SK-N-SH treated with all-trans-retinoic acid at 6 μM for 48 hours (cell line): ENCODE results near the gene PPP1R16B.
"Not testable (repeated sequence)": the region's sequence is repeated elsewhere in the genome, so short reads cannot be mapped to it uniquely, and the experiment has no call there.

Source experiments
- ATAC-seq: fragments of 200-7000 bp; cut with Tn5 transposase; 3 replicates; pipeline ENCODE4 v1.9.1; 2020; ENCODE audit warnings: mild to moderate bottlenecking, moderate library complexity
- ARNTL ChIP-seq: fragments of 450-650 bp; formaldehyde crosslinking; IDR thresholded peaks from 2 replicates; pipeline ENCODE4 v1.5.0; 2020; ENCODE audit warnings: low read depth, mild to moderate bottlenecking, moderate library complexity, borderline replicate concordance
- BACH2 ChIP-seq: fragments of 250-450 bp; sonication (Bioruptor Pico); IDR thresholded peaks from 2 replicates; pipeline ENCODE4 v1.9.0; 2021; ENCODE audit warnings: mild to moderate bottlenecking, borderline replicate concordance
- CREB5 ChIP-seq: fragments of 250-450 bp; sonication (Bioruptor Pico); IDR thresholded peaks from 2 replicates; pipeline ENCODE4 v1.5.1; 2020; ENCODE audit warnings: low read depth, mild to moderate bottlenecking, moderate library complexity
- CSDC2 ChIP-seq: fragments of 250-450 bp; sonication (Bioruptor Pico); IDR thresholded peaks from 2 replicates; pipeline ENCODE4 v1.5.0; 2020; ENCODE audit warnings: mild to moderate bottlenecking, moderate library complexity
- ESRRG ChIP-seq: fragments of 250-450 bp; sonication (Bioruptor Pico); IDR thresholded peaks from 2 replicates; pipeline ENCODE4 v1.6.1; 2021; ENCODE audit warnings: mild to moderate bottlenecking
- OSR1 ChIP-seq: fragments of 250-450 bp; sonication (Bioruptor Pico); IDR thresholded peaks from 2 replicates; pipeline ENCODE4 v1.8.0; 2022; ENCODE audit warnings: moderate library complexity, mild to moderate bottlenecking, inconsistent platforms
- POU6F1 ChIP-seq: fragments of 250-450 bp; sonication (Bioruptor Pico); IDR thresholded peaks from 2 replicates; pipeline ENCODE4 v1.8.0; 2021; ENCODE audit warnings: low read depth, mild to moderate bottlenecking, moderate library complexity, borderline replicate concordance
- PPARA ChIP-seq: fragments of 250-450 bp; sonication (Bioruptor Pico); IDR thresholded peaks from 2 replicates; pipeline ENCODE4 v1.5.0; 2020; ENCODE audit warnings: mild to moderate bottlenecking, borderline replicate concordance
- RARB ChIP-seq: fragments of 250-450 bp; sonication (Bioruptor Pico); IDR thresholded peaks from 2 replicates; pipeline ENCODE4 v1.8.0; 2021; ENCODE audit warnings: mild to moderate bottlenecking, moderate library complexity
- SNAI2 ChIP-seq: fragments of 250-450 bp; sonication (Bioruptor Pico); IDR thresholded peaks from 2 replicates; pipeline ENCODE4 v1.5.0; 2020; ENCODE audit warnings: mild to moderate bottlenecking, moderate library complexity
- TCF4 ChIP-seq: fragments of 250-450 bp; sonication (Bioruptor Pico); IDR thresholded peaks from 2 replicates; pipeline ENCODE4 v1.8.0; 2021; ENCODE audit warnings: mild to moderate bottlenecking, moderate library complexity, borderline replicate concordance
- TSHZ2 ChIP-seq: fragments of 250-450 bp; sonication (Bioruptor Pico); IDR thresholded peaks from 2 replicates; pipeline ENCODE4 v1.5.0; 2020; ENCODE audit warnings: mild to moderate bottlenecking, moderate library complexity
- ZC3H10 ChIP-seq: fragments of 250-450 bp; sonication (Bioruptor Pico); IDR thresholded peaks from 2 replicates; pipeline ENCODE4 v1.5.1; 2021; ENCODE audit warnings: mild to moderate bottlenecking, moderate library complexity
- ZFP3 ChIP-seq: fragments of 250-450 bp; sonication (Bioruptor Pico); IDR thresholded peaks from 2 replicates; pipeline ENCODE4 v1.5.0; 2020; ENCODE audit warnings: mild to moderate bottlenecking, moderate library complexity
- ZFP30 ChIP-seq: fragments of 450-650 bp; formaldehyde crosslinking; IDR thresholded peaks from 2 replicates; pipeline ENCODE4 v1.5.0; 2022; ENCODE audit warnings: mild to moderate bottlenecking, moderate library complexity
- ZNF565 ChIP-seq: fragments of 450-650 bp; formaldehyde crosslinking; conservative IDR thresholded peaks from 2 replicates; pipeline ENCODE4 v1.5.0; 2020; ENCODE audit warnings: low read depth, mild to moderate bottlenecking, moderate library complexity
- ZNF70 ChIP-seq: fragments of 450-650 bp; formaldehyde crosslinking; IDR thresholded peaks from 2 replicates; pipeline ENCODE4 v1.5.0; 2020; ENCODE audit warnings: mild to moderate bottlenecking, moderate library complexity
- ZNF8 ChIP-seq: fragments of 450-650 bp; formaldehyde crosslinking; IDR thresholded peaks from 2 replicates; pipeline ENCODE4 v1.5.0; 2020; ENCODE audit warnings: mild to moderate bottlenecking, moderate library complexity
- TF ChIP-seq, protein P1 (sequence below): fragments of 250-450 bp; sonication (Bioruptor Pico); IDR thresholded peaks from 2 replicates; pipeline ENCODE4 v1.5.1; 2021; ENCODE audit warnings: mild to moderate bottlenecking, moderate library complexity
- TF ChIP-seq, protein P2 (sequence below): fragments of 250-450 bp; sonication (Bioruptor Pico); IDR thresholded peaks from 2 replicates; pipeline ENCODE4 v1.8.0; 2020; ENCODE audit warnings: mild to moderate bottlenecking, moderate library complexity, borderline replicate concordance

Gene PPP1R16B

DNA sequence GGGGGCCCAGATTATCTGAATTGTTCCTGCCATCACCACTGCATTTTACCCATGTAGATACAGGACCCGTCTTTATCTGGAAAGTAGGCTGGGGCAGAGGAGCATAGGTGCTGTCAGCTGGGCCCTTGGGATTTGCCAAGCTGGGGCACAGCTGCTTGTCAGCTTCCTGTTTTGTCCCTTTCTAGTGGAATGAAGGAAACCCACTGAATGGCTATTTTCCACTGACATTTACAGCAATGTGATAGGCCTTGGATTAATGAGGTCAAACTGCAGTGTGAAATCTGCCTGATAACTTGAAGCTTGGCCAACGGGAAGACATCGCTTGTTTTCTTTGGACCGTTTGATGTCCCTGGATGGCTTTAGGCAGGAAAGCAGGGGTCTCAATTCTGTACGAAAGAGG lies 6.7 kb downstream of the PPP1R16B start (continued):
- TF ChIP-seq CREB5 (no peak), ZFP3 (no peak), ZNF70 (CRISPR knock-in tag) (no peak), OSR1 (no peak)

DNA sequence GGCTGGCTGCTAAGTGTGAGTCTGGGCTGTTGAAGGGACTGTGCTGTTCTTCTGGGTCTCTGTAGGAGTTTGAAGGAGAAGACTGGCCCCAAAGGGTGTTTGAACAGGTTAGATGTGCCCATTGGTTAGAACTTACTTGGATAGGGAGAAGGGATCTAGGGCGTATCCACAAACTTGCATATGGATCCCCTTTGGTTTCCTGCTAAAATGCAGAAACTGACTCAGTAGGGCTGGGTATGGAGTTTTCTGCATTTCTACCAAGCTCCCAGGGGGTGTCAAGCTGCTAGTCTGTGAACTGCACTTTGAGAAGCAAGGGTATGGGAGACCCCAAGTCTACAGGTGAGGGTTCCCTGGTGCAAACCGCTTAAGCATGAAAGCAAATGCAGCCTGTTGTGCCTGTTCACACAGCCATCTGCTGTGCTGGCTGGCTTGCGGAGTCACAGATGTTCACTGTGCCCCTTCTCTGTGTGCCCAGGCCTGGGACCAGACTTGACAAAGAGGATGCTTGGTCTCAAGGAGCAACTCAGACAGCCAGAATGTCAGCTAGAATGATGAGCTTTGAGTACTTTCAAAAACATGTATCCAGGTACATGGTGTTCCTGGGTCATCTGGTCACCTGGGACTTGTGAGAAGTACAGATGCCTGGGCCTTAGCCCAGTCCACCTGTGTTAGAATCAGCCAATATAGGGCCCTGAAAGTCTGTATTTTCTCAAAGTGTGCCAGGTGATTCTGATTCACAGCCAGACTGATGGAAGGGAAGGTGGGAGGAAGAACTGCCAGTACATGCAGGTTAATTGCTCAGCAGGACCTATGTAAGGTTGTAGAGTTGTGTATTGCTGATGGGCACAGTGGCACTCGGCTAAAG lies 7.4 kb downstream of the PPP1R16B start:
- ATAC-seq: no peak
- no peak for TF ChIP-seq ARNTL (CRISPR knock-in tag)
- no peak for TF ChIP-seq TSHZ2 (CRISPR knock-in tag)
- TF ChIP-seq, protein P1, sequence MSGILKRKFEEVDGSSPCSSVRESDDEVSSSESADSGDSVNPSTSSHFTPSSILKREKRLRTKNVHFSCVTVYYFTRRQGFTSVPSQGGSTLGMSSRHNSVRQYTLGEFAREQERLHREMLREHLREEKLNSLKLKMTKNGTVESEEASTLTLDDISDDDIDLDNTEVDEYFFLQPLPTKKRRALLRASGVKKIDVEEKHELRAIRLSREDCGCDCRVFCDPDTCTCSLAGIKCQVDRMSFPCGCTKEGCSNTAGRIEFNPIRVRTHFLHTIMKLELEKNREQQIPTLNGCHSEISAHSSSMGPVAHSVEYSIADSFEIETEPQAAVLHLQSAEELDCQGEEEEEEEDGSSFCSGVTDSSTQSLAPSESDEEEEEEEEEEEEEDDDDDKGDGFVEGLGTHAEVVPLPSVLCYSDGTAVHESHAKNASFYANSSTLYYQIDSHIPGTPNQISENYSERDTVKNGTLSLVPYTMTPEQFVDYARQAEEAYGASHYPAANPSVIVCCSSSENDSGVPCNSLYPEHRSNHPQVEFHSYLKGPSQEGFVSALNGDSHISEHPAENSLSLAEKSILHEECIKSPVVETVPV (CRISPR knock-in tag): no peak
- TF ChIP-seq ZNF8 (CRISPR knock-in tag): no peak
- TF ChIP-seq, protein P2, sequence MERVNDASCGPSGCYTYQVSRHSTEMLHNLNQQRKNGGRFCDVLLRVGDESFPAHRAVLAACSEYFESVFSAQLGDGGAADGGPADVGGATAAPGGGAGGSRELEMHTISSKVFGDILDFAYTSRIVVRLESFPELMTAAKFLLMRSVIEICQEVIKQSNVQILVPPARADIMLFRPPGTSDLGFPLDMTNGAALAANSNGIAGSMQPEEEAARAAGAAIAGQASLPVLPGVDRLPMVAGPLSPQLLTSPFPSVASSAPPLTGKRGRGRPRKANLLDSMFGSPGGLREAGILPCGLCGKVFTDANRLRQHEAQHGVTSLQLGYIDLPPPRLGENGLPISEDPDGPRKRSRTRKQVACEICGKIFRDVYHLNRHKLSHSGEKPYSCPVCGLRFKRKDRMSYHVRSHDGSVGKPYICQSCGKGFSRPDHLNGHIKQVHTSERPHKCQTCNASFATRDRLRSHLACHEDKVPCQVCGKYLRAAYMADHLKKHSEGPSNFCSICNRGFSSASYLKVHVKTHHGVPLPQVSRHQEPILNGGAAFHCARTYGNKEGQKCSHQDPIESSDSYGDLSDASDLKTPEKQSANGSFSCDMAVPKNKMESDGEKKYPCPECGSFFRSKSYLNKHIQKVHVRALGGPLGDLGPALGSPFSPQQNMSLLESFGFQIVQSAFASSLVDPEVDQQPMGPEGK: no peak
- no peak for TF ChIP-seq ZNF70 (CRISPR knock-in tag)
- TF ChIP-seq ZNF565 (CRISPR knock-in tag): no peak
- TF ChIP-seq ZC3H10 (CRISPR knock-in tag): no peak
- TF ChIP-seq BACH2: no peak
- TF ChIP-seq CSDC2 (CRISPR knock-in tag): no peak
- no peak for TF ChIP-seq CREB5
- TF ChIP-seq ESRRG (CRISPR knock-in tag): no peak
- no peak for TF ChIP-seq POU6F1 (CRISPR knock-in tag)
- no peak for TF ChIP-seq OSR1
- TF ChIP-seq ZFP3: no peak
- TF ChIP-seq, all 23 proteins: peak for 0

DNA sequence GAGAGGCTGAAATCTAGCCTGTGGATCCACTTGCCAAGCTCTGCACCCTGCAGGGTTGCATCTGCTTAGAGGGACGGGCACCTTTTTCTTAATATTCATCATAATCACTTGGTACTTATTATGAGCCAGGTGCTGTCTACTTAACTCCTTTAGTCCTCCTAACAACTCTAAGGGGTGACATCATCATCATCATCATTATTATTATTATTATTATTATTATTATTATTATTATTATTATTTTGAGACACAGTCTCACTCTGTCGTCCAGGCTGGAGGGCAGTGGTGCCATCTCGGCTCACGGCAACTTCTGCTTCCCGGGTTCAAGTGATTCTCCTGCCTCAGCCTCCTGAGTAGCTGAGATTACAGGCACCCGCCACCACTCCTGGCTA lies 8.1 kb downstream of the PPP1R16B start:
- ATAC-seq: not testable (repeated sequence)

- no peak for ATAC-seq
- no peak for TF ChIP-seq TCF4 (CRISPR knock-in tag)
- TF ChIP-seq PPARA (CRISPR knock-in tag): no peak
- TF ChIP-seq ZNF70 (CRISPR knock-in tag): no peak
- TF ChIP-seq ZC3H10 (CRISPR knock-in tag): no peak
- TF ChIP-seq ZNF565 (CRISPR knock-in tag): no peak
- no peak for TF ChIP-seq CREB5
- TF ChIP-seq SNAI2 (CRISPR knock-in tag): no peak
- TF ChIP-seq OSR1: no peak
- TF ChIP-seq ZNF8 (CRISPR knock-in tag): no peak
- no peak for TF ChIP-seq BACH2
- TF ChIP-seq RARB (CRISPR knock-in tag): no peak
- TF ChIP-seq ZFP30 (CRISPR knock-in tag): no peak
- no peak for TF ChIP-seq TSHZ2 (CRISPR knock-in tag)
Observed at GRCh38 chr20:38815446-38815845, 9.9 kb downstream of the PPP1R16B start.
